ENCODE measurements around the gene MRAP2. TPM values are rescaled to one million over a fixed set of nuclear protein-coding genes. Genes with fewer than 3 reads are reported as not detected.

MRAP2 gene, protein sequence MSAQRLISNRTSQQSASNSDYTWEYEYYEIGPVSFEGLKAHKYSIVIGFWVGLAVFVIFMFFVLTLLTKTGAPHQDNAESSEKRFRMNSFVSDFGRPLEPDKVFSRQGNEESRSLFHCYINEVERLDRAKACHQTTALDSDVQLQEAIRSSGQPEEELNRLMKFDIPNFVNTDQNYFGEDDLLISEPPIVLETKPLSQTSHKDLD
- polyA plus RNA-seq (2013, experiment 1 of 2) = not detected
- not detected for polyA plus RNA-seq (2013, experiment 2 of 2)

DNA sequence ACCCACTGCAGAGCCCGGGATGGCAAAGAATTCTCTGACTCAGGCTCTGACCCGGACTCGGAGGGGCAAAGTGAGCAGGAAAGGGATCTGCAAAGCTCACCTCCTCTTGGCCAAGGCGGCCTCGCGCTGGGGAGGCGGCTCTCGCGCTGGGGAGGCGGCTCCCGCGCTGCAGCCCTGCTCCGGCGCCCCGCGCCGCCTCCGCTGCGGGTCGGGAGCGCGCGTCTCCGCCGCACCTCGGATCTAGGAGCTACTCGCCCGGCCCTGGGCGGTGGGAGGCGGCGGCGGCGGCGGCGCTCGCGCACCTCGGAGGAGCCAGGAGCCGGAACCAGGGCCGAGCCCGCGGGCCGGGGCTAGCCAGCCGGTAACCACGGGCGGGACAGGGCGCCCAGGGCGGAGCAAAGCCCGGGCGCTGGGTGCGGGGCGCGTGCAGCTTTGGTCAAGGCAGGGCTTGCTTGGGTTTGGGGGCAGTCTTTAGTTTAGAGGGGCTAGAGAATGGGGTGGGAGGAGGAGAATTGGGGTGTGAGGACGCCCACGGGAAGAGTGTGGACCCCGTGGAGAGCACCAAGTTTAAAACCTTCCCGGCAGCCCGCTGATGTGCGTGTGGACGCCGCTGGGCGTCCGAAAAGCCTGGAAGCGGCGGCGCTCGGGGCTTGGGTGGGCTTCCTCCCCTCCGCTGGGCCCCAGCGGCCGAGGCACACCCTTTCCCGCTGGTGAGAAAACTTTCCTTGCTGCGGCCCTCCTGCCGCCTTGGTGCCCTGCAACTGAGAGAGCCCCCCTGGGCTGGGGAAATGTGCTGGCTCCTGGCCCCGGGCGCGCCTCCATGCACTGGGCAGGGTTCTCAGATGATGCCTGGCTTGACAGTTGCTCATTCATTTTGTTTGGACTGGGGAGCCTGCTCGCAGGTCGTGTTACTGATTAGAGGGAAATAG lies at the start of gene MRAP2:
Gene MRAP2 (plus strand): TSS at position 250 of the 929 bp plus-strand sequence. CDS start 21,547 bp downstream, outside the sequence.
- H2AK5ac ChIP-seq (ENCODE audit: low read length, severe bottlenecking) = no peak within 1 kb of the TSS
- no peak within 1 kb of the TSS for H3K14ac ChIP-seq (ENCODE audit: low read length in 2 of 2)
- no peak within 1 kb of the TSS for H4K91ac ChIP-seq (ENCODE audit: low read length)
- peak within 1 kb of the TSS; percentile 83 for H3K9ac ChIP-seq (ENCODE audit: low read length)
- H3K23ac ChIP-seq (ENCODE audit: low read length in 2 of 2) = peak within 1 kb of the TSS in 1 of 2 experiments; percentile 68
- peak within 1 kb of the TSS; percentile 100 for H3K4me2 ChIP-seq (ENCODE audit: low read length, poor library complexity, severe bottlenecking)
- peaks cover 3 to 21% of the 10 kb centered on the region in 2 experiments for H3K27me3 ChIP-seq (ENCODE audit: control insufficient read depth in 1 of 2, insufficient read depth in 1 of 2, low read length in 2 of 2)
- H3K4me3 ChIP-seq (ENCODE audit: insufficient read depth in 1 of 2, low read depth in 1 of 2, low read length in 2 of 2) = peak within 1 kb of the TSS; percentile 57 to 84
- no peak within 1 kb of the TSS for H2BK15ac ChIP-seq (ENCODE audit: low read depth, poor library complexity, severe bottlenecking)
- H2BK5ac ChIP-seq (ENCODE audit: low read depth, low read length, poor library complexity, severe bottlenecking) = no peak within 1 kb of the TSS
- H2BK120ac ChIP-seq (ENCODE audit: low read depth, low read length) = no peak within 1 kb of the TSS
- no peak within 1 kb of the TSS for H2BK12ac ChIP-seq (ENCODE audit: low read length in 2 of 2)
- peak within 1 kb of the TSS; percentile 72 for H2AFZ ChIP-seq (ENCODE audit: low read depth, low read length)
- peaks cover 8% of the 10 kb centered on the region for H3K4me1 ChIP-seq (ENCODE audit: control insufficient read depth, insufficient read depth, low read depth, low read length)
- 2% methylated on average over 74 of the region's 78 CpGs for WGBS
- H3K4ac ChIP-seq (ENCODE audit: low read depth in 1 of 2, low read length in 2 of 2) = no peak within 1 kb of the TSS
- H4K8ac ChIP-seq (ENCODE audit: low read length) = no peak within 1 kb of the TSS
- no peaks in the 10 kb centered on the region for H3K79me1 ChIP-seq (replicated peaks; ENCODE audit: low read length, poor library complexity, severe bottlenecking)
- no peak for DNase-seq
- H3K18ac ChIP-seq (ENCODE audit: low read depth in 1 of 2, low read length in 2 of 2) = no peak within 1 kb of the TSS
- no peaks in the 10 kb centered on the region for H3K36me3 ChIP-seq (ENCODE audit: control insufficient read depth in 1 of 2, insufficient read depth in 2 of 2, low read depth in 1 of 2, low read length in 2 of 2)
- no peak within 1 kb of the TSS for H3K27ac ChIP-seq (ENCODE audit: low read length, poor library complexity, severe bottlenecking)
- no peaks in the 10 kb centered on the region for H3K9me3 ChIP-seq (ENCODE audit: control insufficient read depth, low read length)

GRCh38 chr6:83984411-83984810 lies 49.2 kb upstream of the MRAP2 start:
- H2AK5ac ChIP-seq (ENCODE audit: low read length, severe bottlenecking) = no peak overlapping the region
- no CpG with 5 or more reads among the region's 1 CpG for WGBS

DNA sequence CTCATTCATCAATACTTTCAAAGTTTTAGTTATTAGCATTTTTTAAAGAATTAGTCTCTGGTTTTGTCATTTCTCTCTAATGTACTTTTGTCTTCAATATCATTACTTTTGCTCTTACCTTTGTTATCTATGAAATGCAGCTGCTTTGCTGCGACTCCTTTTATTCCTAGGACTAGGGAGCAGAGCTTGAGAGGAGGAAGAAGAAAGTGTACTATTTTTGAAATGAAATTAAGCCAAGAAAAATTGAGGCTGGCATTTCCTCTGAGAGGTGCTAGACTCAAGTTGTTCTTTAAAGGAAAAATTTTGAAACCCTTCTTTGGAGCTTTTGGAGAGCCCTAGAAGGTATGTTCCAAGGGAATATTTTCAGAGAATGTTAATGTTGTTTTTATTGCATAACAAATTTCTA lies 48.3 kb upstream of the MRAP2 start:
- no peaks in the 10 kb centered on the region for H3K79me1 ChIP-seq (replicated peaks; ENCODE audit: low read length, poor library complexity, severe bottlenecking)
- no peak for DNase-seq
- H3K4me2 ChIP-seq (ENCODE audit: low read length, poor library complexity, severe bottlenecking) = no peak overlapping the region
- no peaks in the 10 kb centered on the region for H3K27me3 ChIP-seq (ENCODE audit: control insufficient read depth in 1 of 2, insufficient read depth in 1 of 2, low read length in 2 of 2)
- no peak overlapping the region for H2BK5ac ChIP-seq (ENCODE audit: low read depth, low read length, poor library complexity, severe bottlenecking)
- no peaks in the 10 kb centered on the region for H3K9me3 ChIP-seq (ENCODE audit: control insufficient read depth, low read length)
- 83% methylated on average over 1 of the region's 1 CpG for whole genome bisulfite sequencing
- H3K14ac ChIP-seq (ENCODE audit: low read length in 2 of 2) = no peak overlapping the region
- no peak overlapping the region for H3K4ac ChIP-seq (ENCODE audit: low read depth in 1 of 2, low read length in 2 of 2)
- no peak overlapping the region for H2AK5ac ChIP-seq (ENCODE audit: low read length, severe bottlenecking)
- H3K36me3 ChIP-seq (ENCODE audit: control insufficient read depth in 1 of 2, insufficient read depth in 2 of 2, low read depth in 1 of 2, low read length in 2 of 2) = no peaks in the 10 kb centered on the region
- H3K4me1 ChIP-seq (ENCODE audit: control insufficient read depth, insufficient read depth, low read depth, low read length) = no peaks in the 10 kb centered on the region
- no peak overlapping the region for H3K18ac ChIP-seq (ENCODE audit: low read depth in 1 of 2, low read length in 2 of 2)
- H3K27ac ChIP-seq (ENCODE audit: low read length, poor library complexity, severe bottlenecking) = no peak overlapping the region
- H2BK120ac ChIP-seq (ENCODE audit: low read depth, low read length) = no peak overlapping the region
- no peak overlapping the region for H2BK12ac ChIP-seq (ENCODE audit: low read length in 2 of 2)
- H2AFZ ChIP-seq (ENCODE audit: low read depth, low read length) = no peak overlapping the region
- H3K4me3 ChIP-seq (ENCODE audit: insufficient read depth in 1 of 2, low read depth in 1 of 2, low read length in 2 of 2) = no peak overlapping the region
- no peak overlapping the region for H2BK15ac ChIP-seq (ENCODE audit: low read depth, poor library complexity, severe bottlenecking)
- H3K9ac ChIP-seq (ENCODE audit: low read length) = no peak overlapping the region
- no peak overlapping the region for H4K91ac ChIP-seq (ENCODE audit: low read length)
- no peak overlapping the region for H4K8ac ChIP-seq (ENCODE audit: low read length)
- H3K23ac ChIP-seq (ENCODE audit: low read length in 2 of 2) = no peak overlapping the region

More at GRCh38 chr6:83984411-83984810, 49.2 kb upstream of the MRAP2 start:
- DNase-seq = no peak
- no peak overlapping the region for H3K27ac ChIP-seq (ENCODE audit: low read length, poor library complexity, severe bottlenecking)
- no peak overlapping the region for H2BK12ac ChIP-seq (ENCODE audit: low read length in 2 of 2)
- no peak overlapping the region for H3K4me2 ChIP-seq (ENCODE audit: low read length, poor library complexity, severe bottlenecking)
- no peaks in the 10 kb centered on the region for H3K4me1 ChIP-seq (ENCODE audit: control insufficient read depth, insufficient read depth, low read depth, low read length)
- H2BK5ac ChIP-seq (ENCODE audit: low read depth, low read length, poor library complexity, severe bottlenecking) = no peak overlapping the region
- no peak overlapping the region for H3K9ac ChIP-seq (ENCODE audit: low read length)
- no peak overlapping the region for H2BK120ac ChIP-seq (ENCODE audit: low read depth, low read length)
- no peak overlapping the region for H3K23ac ChIP-seq (ENCODE audit: low read length in 2 of 2)
- no peak overlapping the region for H2AFZ ChIP-seq (ENCODE audit: low read depth, low read length)
- H3K14ac ChIP-seq (ENCODE audit: low read length in 2 of 2) = no peak overlapping the region
- H3K9me3 ChIP-seq (ENCODE audit: control insufficient read depth, low read length) = no peaks in the 10 kb centered on the region
- no peak overlapping the region for H4K8ac ChIP-seq (ENCODE audit: low read length)
- H3K18ac ChIP-seq (ENCODE audit: low read depth in 1 of 2, low read length in 2 of 2) = no peak overlapping the region
- no peak overlapping the region for H4K91ac ChIP-seq (ENCODE audit: low read length)
- H3K4ac ChIP-seq (ENCODE audit: low read depth in 1 of 2, low read length in 2 of 2) = no peak overlapping the region
- H3K79me1 ChIP-seq (replicated peaks; ENCODE audit: low read length, poor library complexity, severe bottlenecking) = no peaks in the 10 kb centered on the region
- H3K36me3 ChIP-seq (ENCODE audit: control insufficient read depth in 1 of 2, insufficient read depth in 2 of 2, low read depth in 1 of 2, low read length in 2 of 2) = no peaks in the 10 kb centered on the region
- H3K27me3 ChIP-seq (ENCODE audit: control insufficient read depth in 1 of 2, insufficient read depth in 1 of 2, low read length in 2 of 2) = no peaks in the 10 kb centered on the region
- no peak overlapping the region for H3K4me3 ChIP-seq (ENCODE audit: insufficient read depth in 1 of 2, low read depth in 1 of 2, low read length in 2 of 2)
- no peak overlapping the region for H2BK15ac ChIP-seq (ENCODE audit: low read depth, poor library complexity, severe bottlenecking)

DNA sequence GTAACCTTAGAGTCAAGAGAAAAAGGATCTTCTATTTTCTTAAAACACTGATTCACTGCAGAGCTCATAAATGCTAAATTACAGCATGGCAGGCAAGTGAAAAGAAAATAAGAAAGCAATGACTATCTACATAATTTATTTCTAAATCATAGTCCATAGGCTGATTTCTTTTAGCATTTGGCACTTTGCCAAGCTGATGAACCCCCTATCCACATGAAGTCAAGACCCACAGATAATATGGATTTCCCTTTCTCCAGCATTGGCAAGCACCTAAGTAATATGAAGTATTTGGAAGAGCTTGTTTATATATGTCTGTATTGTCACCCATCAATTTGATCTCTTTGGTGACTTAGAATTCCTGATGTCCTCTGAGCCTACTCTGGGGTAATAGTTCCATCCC lies 47.9 kb upstream of the MRAP2 start:
- Histone ChIP-seq H3K4me1 (ENCODE audit: control insufficient read depth, insufficient read depth, low read depth, low read length) (no peaks in the 10 kb centered on the region), H2BK5ac (ENCODE audit: low read depth, low read length, poor library complexity, severe bottlenecking) (no peak overlapping the region), H2AFZ (ENCODE audit: low read depth, low read length) (no peak overlapping the region), H4K8ac (ENCODE audit: low read length) (no peak overlapping the region), H3K36me3 (ENCODE audit: control insufficient read depth in 1 of 2, insufficient read depth in 2 of 2, low read depth in 1 of 2, low read length in 2 of 2) (no peaks in the 10 kb centered on the region), H2AK5ac (ENCODE audit: low read length, severe bottlenecking) (no peak overlapping the region), H3K23ac (ENCODE audit: low read length in 2 of 2) (no peak overlapping the region), H3K4me3 (ENCODE audit: insufficient read depth in 1 of 2, low read depth in 1 of 2, low read length in 2 of 2) (no peak overlapping the region), H3K4me2 (ENCODE audit: low read length, poor library complexity, severe bottlenecking) (no peak overlapping the region), H2BK15ac (ENCODE audit: low read depth, poor library complexity, severe bottlenecking) (no peak overlapping the region), H2BK120ac (ENCODE audit: low read depth, low read length) (no peak overlapping the region), H3K4ac (ENCODE audit: low read depth in 1 of 2, low read length in 2 of 2) (no peak overlapping the region), H3K27me3 (ENCODE audit: control insufficient read depth in 1 of 2, insufficient read depth in 1 of 2, low read length in 2 of 2) (no peaks in the 10 kb centered on the region), H2BK12ac (ENCODE audit: low read length in 2 of 2) (no peak overlapping the region), H3K27ac (ENCODE audit: low read length, poor library complexity, severe bottlenecking) (no peak overlapping the region), H3K79me1 (replicated peaks; ENCODE audit: low read length, poor library complexity, severe bottlenecking) (no peaks in the 10 kb centered on the region), H4K91ac (ENCODE audit: low read length) (no peak overlapping the region), H3K9ac (ENCODE audit: low read length) (no peak overlapping the region), H3K14ac (ENCODE audit: low read length in 2 of 2) (no peak overlapping the region), H3K18ac (ENCODE audit: low read depth in 1 of 2, low read length in 2 of 2) (no peak overlapping the region), H3K9me3 (ENCODE audit: control insufficient read depth, low read length) (no peaks in the 10 kb centered on the region)
- no peak for DNase-seq

All from mesenchymal stem cell (in vitro differentiated cells and primary cell).